Peyer's patch (tissue), 4 donors: Measurements from ENCODE around the gene MB21D2. TPM values are rescaled to one million over a fixed set of nuclear protein-coding genes. Genes with fewer than 3 reads are reported as not detected.

Experiments used
- DNase-seq, 3 donors: peaks; one replicate each; pipeline ENCODE4 v3.0.0-alpha.2; 2017 to 2019
- H3K27ac ChIP-seq, 4 donors: fragments of 200-600 bp; sonication (generic); one replicate each; pipeline ENCODE4 v1.5.1; 2016 to 2019
- H3K27me3 ChIP-seq, 2 donors: fragments of 200-600 bp; sonication (generic); one replicate each; pipeline ENCODE4 v1.5.1; 2019
- H3K36me3 ChIP-seq, 3 donors: fragments of 200-600 bp; sonication (generic); one replicate each; pipeline ENCODE4 v1.5.1; 2016 to 2019
- H3K4me1 ChIP-seq, 4 donors: fragments of 200-600 bp; sonication (generic); one replicate each; pipeline ENCODE4 v1.5.1; 2016 to 2019
- H3K4me3 ChIP-seq, 4 donors: fragments of 200-600 bp; sonication (generic); 1 replicate in 3 of 4; 2 replicates in 1 of 4; pipeline ENCODE4 v1.5.1; 2016 to 2019; ENCODE audit warnings: mild to moderate bottlenecking in 1 of 4
- H3K9me3 ChIP-seq, 4 donors: fragments of 200-600 bp; sonication (generic); one replicate each; pipeline ENCODE4 v1.5.1; 2016 to 2019; ENCODE audit warnings: mild to moderate bottlenecking in 1 of 4
- POLR2A ChIP-seq, 2 donors: fragments of 450-650 bp; IDR thresholded peaks; one replicate each; pipeline ENCODE4 v1.5.1; 2017; ENCODE audit warnings: antibody characterized with exemption in 2 of 2, mild to moderate bottlenecking in 2 of 2, moderate library complexity in 2 of 2
- total RNA-seq, 4 donors: library from RNA; depleted of rRNA; stranded (reverse); fragments of >200 nt; gene quantifications; one replicate each; pipeline ENCODE4 v1.1.0, GENCODE V29; 2016
- TF ChIP-seq, protein P1 (sequence below), 6 experiments: fragments of 450-650 bp in 4 of 6; fragments of 200-600 bp in 2 of 6; sonication (generic) in 1 of 6; IDR thresholded peaks; one replicate each; pipeline ENCODE4 v1.5.1; 2017 to 2019; ENCODE audit warnings: antibody characterized with exemption in 6 of 6, mild to moderate bottlenecking in 3 of 6, moderate library complexity in 1 of 6

The MB21D2 gene
- total RNA-seq, 4 donors from 2014 or later = 6.6 to 16.6 (median 13.0) TPM

DNA sequence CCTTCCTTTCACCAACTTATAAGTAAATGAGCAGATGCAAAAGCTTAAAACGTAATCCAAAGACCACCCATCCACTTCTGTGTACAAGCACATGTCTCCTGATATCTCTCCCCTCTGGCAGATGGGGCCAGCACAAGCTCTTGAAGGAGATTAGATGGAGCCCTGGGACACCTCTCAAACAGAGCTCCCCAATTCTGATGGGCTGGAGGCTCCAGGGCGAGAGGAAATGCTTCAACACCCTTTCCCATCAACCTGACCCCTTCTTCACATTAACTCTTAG lies 73.2 kb downstream of the MB21D2 start:
- no peaks in the 10 kb centered on the region for H3K27me3 ChIP-seq
- DNase-seq = no peak
- TF ChIP-seq, protein P1, sequence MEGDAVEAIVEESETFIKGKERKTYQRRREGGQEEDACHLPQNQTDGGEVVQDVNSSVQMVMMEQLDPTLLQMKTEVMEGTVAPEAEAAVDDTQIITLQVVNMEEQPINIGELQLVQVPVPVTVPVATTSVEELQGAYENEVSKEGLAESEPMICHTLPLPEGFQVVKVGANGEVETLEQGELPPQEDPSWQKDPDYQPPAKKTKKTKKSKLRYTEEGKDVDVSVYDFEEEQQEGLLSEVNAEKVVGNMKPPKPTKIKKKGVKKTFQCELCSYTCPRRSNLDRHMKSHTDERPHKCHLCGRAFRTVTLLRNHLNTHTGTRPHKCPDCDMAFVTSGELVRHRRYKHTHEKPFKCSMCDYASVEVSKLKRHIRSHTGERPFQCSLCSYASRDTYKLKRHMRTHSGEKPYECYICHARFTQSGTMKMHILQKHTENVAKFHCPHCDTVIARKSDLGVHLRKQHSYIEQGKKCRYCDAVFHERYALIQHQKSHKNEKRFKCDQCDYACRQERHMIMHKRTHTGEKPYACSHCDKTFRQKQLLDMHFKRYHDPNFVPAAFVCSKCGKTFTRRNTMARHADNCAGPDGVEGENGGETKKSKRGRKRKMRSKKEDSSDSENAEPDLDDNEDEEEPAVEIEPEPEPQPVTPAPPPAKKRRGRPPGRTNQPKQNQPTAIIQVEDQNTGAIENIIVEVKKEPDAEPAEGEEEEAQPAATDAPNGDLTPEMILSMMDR (IDR thresholded peaks at IDR 0.05) = no peak
- TF ChIP-seq POLR2A (IDR thresholded peaks at IDR 0.05) = no peak
- no peak overlapping the region for H3K27ac ChIP-seq
- no peak overlapping the region for H3K4me3 ChIP-seq
- no peaks in the 10 kb centered on the region for H3K9me3 ChIP-seq
- H3K36me3 ChIP-seq = no peaks in the 10 kb centered on the region
- H3K4me1 ChIP-seq = peaks cover 0 to 14% (median 0%) of the 10 kb centered on the region in 4 donors

DNA sequence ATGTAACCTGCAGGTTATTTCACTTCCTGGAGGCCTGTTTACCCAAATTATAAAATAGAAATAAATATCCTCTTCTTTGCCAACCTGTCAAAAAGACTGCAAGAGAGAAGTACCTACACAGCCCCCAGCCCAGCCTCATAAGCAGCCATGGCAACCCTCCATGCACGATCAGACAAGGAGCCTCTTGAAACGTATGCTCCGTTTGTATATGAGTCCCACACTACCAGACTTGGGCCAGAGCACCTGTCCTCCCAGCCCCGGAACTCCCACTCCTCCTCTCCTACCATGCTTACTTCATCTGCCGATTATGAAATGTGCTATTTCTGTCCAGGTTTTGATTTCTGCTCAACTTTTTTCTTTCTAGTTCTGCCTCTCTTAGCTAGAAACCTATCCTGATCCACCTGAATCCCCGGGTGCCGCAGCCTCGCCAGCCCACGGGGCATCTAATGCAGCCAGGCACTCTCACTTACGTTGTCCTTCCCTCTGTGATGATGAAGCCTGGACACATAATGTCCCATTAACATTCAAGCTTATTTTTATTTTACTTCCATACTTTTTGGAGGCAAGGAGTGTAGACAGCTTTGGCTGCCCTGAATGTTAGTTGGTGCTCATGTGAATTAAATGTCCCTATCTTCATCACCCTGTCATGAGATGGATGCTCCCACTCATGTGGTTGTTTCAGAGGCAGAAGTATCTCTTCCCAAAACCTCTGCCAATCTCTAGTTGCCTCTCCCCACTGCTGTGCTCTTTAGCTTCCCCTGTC lies 73.8 kb downstream of the MB21D2 start:
- Histone ChIP-seq H3K36me3 (no peaks in the 10 kb centered on the region), H3K9me3 (no peaks in the 10 kb centered on the region), H3K4me3 (no peak overlapping the region), H3K4me1 (peaks cover 0 to 14% (median 0%) of the 10 kb centered on the region in 4 donors), H3K27ac (no peak overlapping the region), H3K27me3 (no peaks in the 10 kb centered on the region)
- TF ChIP-seq, protein P1 (IDR thresholded peaks at IDR 0.05) = no peak
- no peak for TF ChIP-seq POLR2A (IDR thresholded peaks at IDR 0.05)
- DNase-seq = no peak

DNA sequence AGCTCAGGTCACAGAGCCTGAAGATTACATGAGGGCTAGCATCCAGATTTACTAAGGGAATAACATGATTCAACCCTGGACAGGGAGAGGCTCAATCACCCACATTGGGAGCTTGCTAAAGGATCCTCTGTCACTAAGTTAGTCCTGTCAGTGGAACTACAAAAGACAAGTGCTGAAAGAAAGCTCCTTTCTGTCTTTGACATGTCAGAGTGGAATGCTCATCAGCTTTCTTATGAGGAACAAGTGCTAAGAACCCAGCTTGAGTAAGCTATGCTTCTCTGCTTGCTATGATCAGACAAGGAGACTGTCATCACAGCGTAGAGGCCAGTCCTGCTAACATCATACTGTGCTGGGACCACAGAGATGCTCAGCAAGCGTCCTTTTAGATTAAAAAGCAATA lies 74.5 kb downstream of the MB21D2 start:
- DNase-seq = no peak
- Histone ChIP-seq H3K36me3 (no peaks in the 10 kb centered on the region), H3K4me3 (no peak overlapping the region), H3K27me3 (no peaks in the 10 kb centered on the region), H3K9me3 (no peaks in the 10 kb centered on the region), H3K27ac (no peak overlapping the region), H3K4me1 (peaks cover 0 to 14% (median 0%) of the 10 kb centered on the region in 4 donors)
- TF ChIP-seq, protein P1 (IDR thresholded peaks at IDR 0.05) = no peak
- no peak for TF ChIP-seq POLR2A (IDR thresholded peaks at IDR 0.05)

DNA sequence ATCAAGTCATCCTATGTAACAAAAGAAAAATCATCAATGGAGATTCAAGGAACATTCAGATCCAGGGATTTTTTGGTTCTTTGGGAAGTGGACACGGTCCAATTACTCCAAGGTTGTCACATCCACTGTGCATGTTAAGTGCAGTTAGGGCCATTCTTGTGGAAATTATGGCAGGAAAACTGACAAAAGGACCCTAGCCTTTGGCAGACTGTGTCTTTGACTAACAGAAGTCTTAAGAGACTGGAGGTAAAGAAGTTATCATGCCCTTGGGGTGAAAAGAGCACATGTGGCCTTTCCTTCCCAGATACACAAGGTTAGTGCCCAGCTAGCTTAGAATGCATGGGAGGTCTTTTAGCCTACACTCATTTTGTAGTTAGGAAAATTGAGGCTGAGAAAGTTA lies 74.9 kb downstream of the MB21D2 start:
- TF ChIP-seq, protein P1 (IDR thresholded peaks at IDR 0.05) = no peak
- no peak for TF ChIP-seq POLR2A (IDR thresholded peaks at IDR 0.05)
- no peaks in the 10 kb centered on the region for H3K9me3 ChIP-seq
- H3K27ac ChIP-seq = no peak overlapping the region
- peaks cover 0 to 14% (median 0%) of the 10 kb centered on the region in 4 donors for H3K4me1 ChIP-seq
- no peaks in the 10 kb centered on the region for H3K27me3 ChIP-seq
- no peak overlapping the region for H3K4me3 ChIP-seq
- H3K36me3 ChIP-seq = no peaks in the 10 kb centered on the region
- no peak for DNase-seq

DNA sequence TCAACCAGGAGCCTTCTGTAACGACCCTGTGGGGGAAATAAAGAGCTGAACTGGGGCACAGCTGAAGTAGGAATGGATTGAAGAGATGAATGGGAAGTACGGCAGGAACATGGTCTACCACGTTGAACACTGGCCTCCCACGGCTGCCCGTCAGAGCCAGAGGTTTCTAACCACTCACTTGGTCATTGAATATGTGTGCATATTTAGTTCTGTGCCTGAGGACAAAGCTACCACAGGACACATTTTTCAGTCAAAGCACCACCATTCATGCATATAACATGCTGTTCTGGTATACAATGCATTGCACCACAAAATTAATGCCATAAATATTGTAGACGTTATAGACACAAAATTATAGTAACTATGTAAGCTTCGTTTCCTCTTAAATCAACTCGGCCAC lies 75.5 kb downstream of the MB21D2 start:
- no peak for DNase-seq
- H3K4me3 ChIP-seq = no peak overlapping the region
- no peaks in the 10 kb centered on the region for H3K36me3 ChIP-seq
- peaks cover 0 to 14% (median 0%) of the 10 kb centered on the region in 4 donors for H3K4me1 ChIP-seq
- TF ChIP-seq, protein P1 (IDR thresholded peaks at IDR 0.05) = no peak
- no peak for TF ChIP-seq POLR2A (IDR thresholded peaks at IDR 0.05)
- no peaks in the 10 kb centered on the region for H3K9me3 ChIP-seq
- H3K27me3 ChIP-seq = no peaks in the 10 kb centered on the region
- peak overlapping the region in 1 of 4 donors; percentile 41 for H3K27ac ChIP-seq
